KOPT-K1 (cell line): Measurements from ENCODE around the gene FAM236A.
"Not testable (repeated sequence)": the region's sequence is repeated elsewhere in the genome, so short reads cannot be mapped to it uniquely, and the experiment has no call there.

Source experiments
- H3K27ac ChIP-seq: fragments of 200-600 bp; sonication (generic); 2 replicates; pipeline ENCODE4 v1.5.1; 2016; ENCODE audit warnings: antibody characterized with exemption, mild to moderate bottlenecking, low read depth, low read length; ENCODE audit not compliant: poor library complexity, severe bottlenecking
- H3K36me3 ChIP-seq: fragments of 200-600 bp; sonication (generic); 2 replicates; pipeline ENCODE4 v1.5.1; 2017; ENCODE audit warnings: antibody characterized with exemption, mild to moderate bottlenecking, low read length, moderate library complexity; ENCODE audit not compliant: insufficient read depth
- H3K9me3 ChIP-seq: fragments of 200-600 bp; sonication (generic); 2 replicates; pipeline ENCODE4 v1.5.1; 2017; ENCODE audit warnings: antibody characterized with exemption, low read length, mild to moderate bottlenecking; ENCODE audit not compliant: insufficient read depth, poor library complexity, severe bottlenecking

Gene FAM236A

GRCh38 chrX:72937906-72938305 lies at the start of gene FAM236A:
Gene FAM236A, plus strand, starts transcription at chrX:72938206. Its CDS starts 57 bp downstream, at chrX:72938263.
- H3K27ac ChIP-seq, H3K36me3 ChIP-seq, H3K9me3 ChIP-seq: not testable (repeated sequence)

- H3K27ac ChIP-seq, H3K36me3 ChIP-seq, H3K9me3 ChIP-seq: not testable (repeated sequence)
These were observed 48.3 kb upstream of the FAM236A start for GRCh38 chrX:72889740-72890139.

- not testable (repeated sequence) for H3K36me3 ChIP-seq, H3K9me3 ChIP-seq, H3K27ac ChIP-seq
These were observed 25.7 kb upstream of the FAM236A start, which contains the start of gene FAM236C for GRCh38 chrX:72912315-72912714. Gene FAM236C, plus strand, starts transcription at chrX:72912615. Its CDS starts 100 bp downstream, at chrX:72912715.

- H3K9me3 ChIP-seq, H3K36me3 ChIP-seq, H3K27ac ChIP-seq: not testable (repeated sequence)
These were observed 21.9 kb upstream of the FAM236A start for GRCh38 chrX:72916096-72916495.

- H3K36me3 ChIP-seq, H3K9me3 ChIP-seq, H3K27ac ChIP-seq: not testable (repeated sequence)
These were observed 5.7 kb upstream of the FAM236A start for GRCh38 chrX:72932283-72932682.

- H3K9me3 ChIP-seq, H3K27ac ChIP-seq, H3K36me3 ChIP-seq: not testable (repeated sequence)
These were observed 1.6 kb upstream of the FAM236A start for GRCh38 chrX:72936455-72936854.

GRCh38 chrX:72936882-72937455 lies 1.0 kb upstream of the FAM236A start:
- H3K36me3 ChIP-seq, H3K27ac ChIP-seq, H3K9me3 ChIP-seq: not testable (repeated sequence)

GRCh38 chrX:72942272-72942671 lies 4.3 kb downstream of the FAM236A start:
- H3K27ac ChIP-seq, H3K36me3 ChIP-seq, H3K9me3 ChIP-seq: not testable (repeated sequence)

GRCh38 chrX:72943035-72943818 lies 5.2 kb downstream of the FAM236A start:
- H3K36me3 ChIP-seq, H3K27ac ChIP-seq, H3K9me3 ChIP-seq: not testable (repeated sequence)

- not testable (repeated sequence) for H3K36me3 ChIP-seq, H3K27ac ChIP-seq, H3K9me3 ChIP-seq
These were observed 5.8 kb downstream of the FAM236A start, which contains the start of gene DMRTC1 for GRCh38 chrX:72943819-72944169. Gene DMRTC1, minus strand, starts transcription at chrX:72943837. Its CDS starts 68,143 bp downstream, at chrX:72875694.

GRCh38 chrX:72959971-72960370 lies 22.0 kb downstream of the FAM236A start:
- H3K9me3 ChIP-seq, H3K36me3 ChIP-seq, H3K27ac ChIP-seq: not testable (repeated sequence)

- not testable (repeated sequence) for H3K36me3 ChIP-seq, H3K27ac ChIP-seq, H3K9me3 ChIP-seq
These were observed 33.9 kb downstream of the FAM236A start for GRCh38 chrX:72971859-72972258.

GRCh38 chrX:72974885-72975284 lies 36.9 kb downstream of the FAM236A start:
- not testable (repeated sequence) for H3K9me3 ChIP-seq, H3K27ac ChIP-seq, H3K36me3 ChIP-seq

GRCh38 chrX:72980894-72981469 lies 43.0 kb downstream of the FAM236A start:
- not testable (repeated sequence) for H3K36me3 ChIP-seq, H3K27ac ChIP-seq, H3K9me3 ChIP-seq
